Activated naive CD4-positive, alpha-beta T cell treated with anti-CD3 and anti-CD28 coated beads, Interleukin-2, amount 50 U/mL, for 72 hours (primary cell): ENCODE data around the gene PLEKHN1. TPM values are rescaled to one million over a fixed set of nuclear protein-coding genes. Genes with fewer than 3 reads are reported as not detected.

Source experiments
- ATAC-seq, 2 donors: fragments of 150-1000 bp; cut with Tn5 transposase; 2 replicates each; pipeline ENCODE4 v1.10.0; 2021; ENCODE audit warnings: mild to moderate bottlenecking in 2 of 2, moderate library complexity in 2 of 2
- DNase-seq, 2 donors: peaks; one replicate each; pipeline ENCODE4 v3.0.0; 2021 to 2022; ENCODE audit warnings: low spot score in 2 of 2
- H3K27ac Mint-ChIP-seq, 2 donors: one replicate each; pipeline ENCODE4 v1.8.0; 2022; ENCODE audit warnings: mild to moderate bottlenecking in 2 of 2, mixed read lengths in 2 of 2
- H3K36me3 Mint-ChIP-seq, 2 donors: one replicate each; pipeline ENCODE4 v1.8.0; 2022; ENCODE audit warnings: mixed read lengths in 2 of 2
- H3K9me3 Mint-ChIP-seq, 2 donors: one replicate each; pipeline ENCODE4 v1.8.0; 2022; ENCODE audit warnings: mixed read lengths in 2 of 2
- total RNA-seq, 2 donors: library from RNA; stranded (reverse); gene quantifications; one replicate each; pipeline ENCODE4 v1.2.3, GENCODE V29; 2022

Gene PLEKHN1
- total RNA-seq, 2 donors from 2014 or later, result 1.9 to 5.0 TPM

DNA sequence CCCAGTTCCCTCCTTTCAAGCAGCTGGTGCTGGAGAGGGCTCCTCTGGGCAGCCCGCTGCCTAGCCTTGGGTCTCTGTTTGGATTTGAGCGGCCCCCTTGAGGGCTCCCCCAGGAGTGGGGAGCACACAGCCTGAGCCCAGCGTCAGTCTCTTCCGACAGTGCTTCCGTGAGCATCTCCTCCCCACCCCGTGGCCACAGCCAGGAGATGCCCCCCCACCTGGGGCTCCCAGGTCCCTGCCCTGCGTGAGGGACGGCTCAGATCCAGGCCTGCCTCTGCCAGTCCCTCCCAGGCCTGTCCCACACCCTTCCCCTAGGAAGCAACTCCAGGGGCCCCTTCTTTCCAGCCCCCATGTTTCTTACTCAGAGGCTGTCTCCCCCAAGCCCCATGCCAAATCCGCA is 39.0 kb upstream of the PLEKHN1 start:
- H3K36me3 Mint-ChIP-seq, result no peaks in the 10 kb centered on the region
- H3K27ac Mint-ChIP-seq, result no peak overlapping the region
- no peak for DNase-seq
- H3K9me3 Mint-ChIP-seq, result no peaks in the 10 kb centered on the region
- no peak for ATAC-seq

DNA sequence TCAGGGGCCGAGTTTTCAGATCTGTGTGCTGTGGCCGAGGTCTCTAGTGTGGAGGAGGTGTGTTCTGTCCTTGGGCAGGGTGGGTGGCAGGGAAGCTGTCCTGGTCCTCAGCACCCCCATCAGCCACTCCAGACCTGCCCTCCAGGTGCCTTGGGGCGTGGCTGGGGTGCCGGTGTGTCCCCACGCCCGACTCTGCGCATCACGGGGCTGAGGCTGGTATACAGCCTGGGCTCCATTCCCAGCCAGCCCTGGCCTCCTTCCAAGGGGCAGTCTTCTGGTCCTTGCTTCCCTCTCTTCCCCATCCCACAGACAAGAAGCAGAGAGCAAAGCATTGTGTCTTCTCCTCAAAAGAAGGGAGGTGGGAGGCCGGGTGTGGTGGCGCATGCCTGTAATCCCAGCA is 38.5 kb upstream of the PLEKHN1 start:
- Mint-ChIP-seq H3K36me3 (no peaks in the 10 kb centered on the region), H3K27ac (no peak overlapping the region), H3K9me3 (no peaks in the 10 kb centered on the region)
- DNase-seq (no peak), ATAC-seq (no peak)

GRCh38 chr1:928825-929661 is 37.2 kb upstream of the PLEKHN1 start:
- ATAC-seq, result no peak
- Mint-ChIP-seq H3K27ac (no peak overlapping the region), H3K9me3 (no peaks in the 10 kb centered on the region), H3K36me3 (no peaks in the 10 kb centered on the region)
- DNase-seq, result no peak

DNA sequence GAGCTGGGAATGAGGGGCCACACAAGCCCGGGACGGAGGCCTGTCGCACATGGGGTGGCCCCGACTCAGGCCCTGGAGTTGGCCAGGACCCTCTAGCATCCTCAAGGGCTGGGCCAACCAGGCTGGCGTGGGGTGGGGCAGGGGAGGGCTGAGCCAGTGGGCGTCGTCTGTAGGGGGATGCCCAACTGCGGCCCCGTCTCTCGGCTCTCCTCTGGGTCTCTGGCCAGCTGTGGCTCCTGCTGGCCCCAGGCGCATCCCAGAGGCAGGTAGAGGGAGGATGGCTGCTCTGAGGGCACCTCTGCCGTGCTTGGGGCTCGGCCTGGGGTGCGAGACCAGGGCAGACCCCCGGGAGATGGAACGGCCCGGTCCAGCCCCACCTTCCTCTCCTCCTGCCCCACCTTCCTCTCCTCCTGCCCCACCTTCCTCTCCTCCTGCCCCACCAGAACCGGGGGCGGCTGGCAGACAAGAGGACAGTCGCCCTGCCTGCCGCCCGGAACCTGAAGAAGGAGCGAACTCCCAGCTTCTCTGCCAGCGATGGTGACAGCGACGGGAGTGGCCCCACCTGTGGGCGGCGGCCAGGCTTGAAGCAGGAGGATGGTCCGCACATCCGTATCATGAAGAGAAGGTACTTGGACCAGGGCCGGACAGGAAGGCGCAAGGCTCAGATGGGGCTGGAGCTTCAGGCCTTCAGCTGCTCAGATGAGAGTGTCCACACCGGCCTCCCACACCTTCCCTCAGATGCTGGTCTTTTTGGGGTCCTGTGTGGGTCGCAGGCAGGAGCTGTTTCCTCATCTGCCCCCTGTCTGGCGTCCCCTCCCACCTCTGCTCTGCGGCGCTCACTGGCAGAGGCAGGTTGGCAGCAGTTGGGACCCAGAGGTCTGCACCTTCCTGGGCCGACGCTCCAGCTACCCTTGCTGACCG is 36.3 kb upstream of the PLEKHN1 start:
- Mint-ChIP-seq H3K27ac (no peak overlapping the region), H3K36me3 (no peaks in the 10 kb centered on the region), H3K9me3 (no peaks in the 10 kb centered on the region)
- ATAC-seq (no peak), DNase-seq (no peak)

GRCh38 chr1:930633-931138 is 35.6 kb upstream of the PLEKHN1 start:
- Mint-ChIP-seq H3K36me3 (no peaks in the 10 kb centered on the region), H3K27ac (no peak overlapping the region), H3K9me3 (no peaks in the 10 kb centered on the region)
- DNase-seq (no peak), ATAC-seq (no peak)

DNA sequence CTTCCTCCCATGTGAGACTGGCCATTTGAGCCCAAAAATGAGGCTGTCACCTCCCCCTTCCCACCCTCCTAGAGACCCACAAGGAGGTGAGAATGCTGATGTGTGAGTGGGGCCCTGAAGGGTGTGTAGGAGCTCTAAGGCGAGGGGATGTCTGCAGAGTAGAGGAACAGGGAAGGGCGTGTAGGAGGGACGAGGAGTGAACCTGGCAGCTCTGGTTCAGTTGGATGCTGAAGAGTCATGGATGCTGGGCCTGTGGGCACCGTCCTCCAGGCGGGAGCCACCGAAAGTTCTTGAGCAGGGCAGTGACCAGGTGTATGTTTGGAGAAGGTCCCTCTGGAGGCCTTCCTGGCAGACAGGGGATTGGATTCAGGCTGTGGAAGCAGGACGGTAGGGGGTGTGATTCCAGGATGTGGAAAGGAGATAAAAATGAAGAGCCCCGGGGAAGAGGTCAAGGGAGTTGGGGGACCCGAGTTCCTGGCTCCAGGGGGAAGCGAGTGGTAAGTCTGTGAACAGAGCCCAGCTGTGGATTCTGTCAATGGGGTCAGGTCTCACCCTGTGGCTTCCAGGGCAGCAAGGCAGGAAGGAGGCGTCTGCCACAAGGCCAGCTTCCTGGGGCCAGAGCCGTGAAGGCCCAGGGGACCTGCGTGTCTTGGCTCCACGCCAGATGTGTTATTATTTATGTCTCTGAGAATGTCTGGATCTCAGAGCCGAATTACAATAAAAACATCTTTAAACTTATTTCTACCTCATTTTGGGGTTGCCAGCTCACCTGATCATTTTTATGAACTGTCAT is 34.7 kb upstream of the PLEKHN1 start:
- no peak overlapping the region for H3K27ac Mint-ChIP-seq
- no peak for ATAC-seq
- H3K36me3 Mint-ChIP-seq, result no peaks in the 10 kb centered on the region
- H3K9me3 Mint-ChIP-seq, result no peaks in the 10 kb centered on the region
- DNase-seq, result no peak

DNA sequence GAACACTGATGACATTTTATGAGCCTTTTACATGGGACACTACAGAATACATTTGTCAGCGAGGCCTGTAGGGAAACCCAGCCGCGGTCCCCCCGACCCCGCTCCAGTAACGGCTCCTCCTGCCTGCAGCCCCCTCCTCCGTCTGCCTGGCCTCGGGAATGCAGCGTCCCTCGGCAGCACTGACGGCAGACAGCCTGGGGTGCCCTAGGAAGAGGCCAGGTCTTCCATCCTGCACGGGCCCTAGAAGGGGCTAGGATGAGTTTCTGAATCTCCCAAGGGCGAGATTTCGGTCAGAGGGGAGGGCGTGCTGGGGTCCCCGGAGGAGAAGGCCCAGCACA is 34.1 kb upstream of the PLEKHN1 start:
- ATAC-seq, result no peak
- Mint-ChIP-seq H3K27ac (no peak overlapping the region), H3K36me3 (no peaks in the 10 kb centered on the region), H3K9me3 (no peaks in the 10 kb centered on the region)
- DNase-seq, result no peak

DNA sequence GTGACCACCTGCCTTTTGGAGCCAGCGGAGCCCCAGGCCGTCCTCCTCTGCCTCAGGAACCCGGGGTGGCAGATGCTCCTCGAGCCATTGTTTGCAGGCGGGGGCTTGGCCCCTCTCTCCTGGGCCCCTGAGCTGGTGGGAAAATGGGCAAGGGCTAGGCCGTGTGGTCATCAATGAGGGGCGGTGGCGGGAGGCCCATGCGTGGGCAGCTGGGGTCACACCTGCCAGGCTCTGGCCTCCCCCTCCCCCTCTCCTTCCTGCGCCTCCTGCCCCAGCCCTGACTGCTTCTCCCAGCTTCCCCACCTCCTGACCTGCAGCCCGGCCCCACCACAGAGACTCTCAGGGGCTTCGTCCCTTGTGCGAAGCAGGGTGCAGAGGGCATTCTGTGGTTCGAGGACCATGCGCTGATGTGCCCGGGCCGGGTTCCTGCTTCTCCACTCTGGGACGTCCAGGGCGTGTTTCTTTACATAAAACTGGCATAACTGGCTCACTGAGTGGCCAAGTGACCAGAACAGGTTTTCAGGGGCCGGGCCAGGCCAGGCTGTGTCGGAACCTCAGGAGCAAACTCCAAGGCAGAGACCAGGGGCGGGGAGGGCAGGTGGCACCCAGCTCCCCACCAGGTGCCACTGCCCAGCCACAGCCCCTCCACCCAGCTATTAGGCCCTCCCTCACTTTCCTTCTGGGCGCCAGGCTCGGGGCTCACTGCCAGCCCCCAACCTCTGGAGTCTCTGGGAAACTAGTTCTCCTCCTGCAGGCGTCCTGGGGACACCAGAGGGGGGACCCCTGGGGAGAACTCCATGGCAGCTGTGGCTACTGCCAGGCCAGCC is 33.3 kb upstream of the PLEKHN1 start:
- no peak overlapping the region for H3K27ac Mint-ChIP-seq
- no peak for DNase-seq
- no peaks in the 10 kb centered on the region for H3K9me3 Mint-ChIP-seq
- H3K36me3 Mint-ChIP-seq, result no peaks in the 10 kb centered on the region
- ATAC-seq, result no peak

- Mint-ChIP-seq H3K27ac (peak overlapping the region in 1 of 2 donors; percentile 36), H3K9me3 (no peaks in the 10 kb centered on the region), H3K36me3 (no peaks in the 10 kb centered on the region)
- ATAC-seq (no peak), DNase-seq (no peak)
Observed at GRCh38 chr1:933603-933940, 32.7 kb upstream of the PLEKHN1 start.

- H3K36me3 Mint-ChIP-seq, result no peaks in the 10 kb centered on the region
- no peak overlapping the region for H3K27ac Mint-ChIP-seq
- DNase-seq, result no peak
- H3K9me3 Mint-ChIP-seq, result no peaks in the 10 kb centered on the region
- ATAC-seq, result no peak
Observed at GRCh38 chr1:934991-935750, 31.1 kb upstream of the PLEKHN1 start.

DNA sequence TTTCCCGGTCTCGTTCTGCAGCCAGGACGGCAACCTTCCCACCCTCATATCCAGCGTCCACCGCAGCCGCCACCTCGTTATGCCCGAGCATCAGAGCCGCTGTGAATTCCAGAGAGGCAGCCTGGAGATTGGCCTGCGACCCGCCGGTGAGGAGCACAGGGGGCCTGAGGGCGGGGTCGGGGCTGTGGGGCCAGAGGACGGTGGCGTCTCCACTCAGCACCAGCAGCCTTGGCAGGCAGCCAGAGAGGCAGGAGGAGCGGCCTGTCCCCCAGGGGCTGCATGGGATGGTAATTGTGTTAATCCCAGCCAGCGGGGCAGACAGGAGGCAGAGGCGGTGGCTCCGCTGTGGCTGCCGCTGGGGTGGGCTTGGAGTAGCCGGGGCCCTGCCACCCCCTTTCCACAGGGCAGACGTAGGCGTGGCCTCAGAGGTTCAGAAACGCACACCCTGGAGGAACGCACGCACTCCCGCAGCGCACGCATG is 30.5 kb upstream of the PLEKHN1 start:
- Mint-ChIP-seq H3K27ac (no peak overlapping the region), H3K36me3 (no peaks in the 10 kb centered on the region), H3K9me3 (no peaks in the 10 kb centered on the region)
- ATAC-seq (no peak), DNase-seq (no peak)

- no peak for ATAC-seq
- H3K27ac Mint-ChIP-seq, result no peak overlapping the region
- DNase-seq, result no peak
- no peaks in the 10 kb centered on the region for H3K9me3 Mint-ChIP-seq
- H3K36me3 Mint-ChIP-seq, result no peaks in the 10 kb centered on the region
Observed at GRCh38 chr1:936348-937264, 29.7 kb upstream of the PLEKHN1 start.

- H3K36me3 Mint-ChIP-seq, result no peaks in the 10 kb centered on the region
- no peak for ATAC-seq
- no peaks in the 10 kb centered on the region for H3K9me3 Mint-ChIP-seq
Observed at GRCh38 chr1:937521-937920, 28.8 kb upstream of the PLEKHN1 start.

GRCh38 chr1:938088-938683 is 28.1 kb upstream of the PLEKHN1 start:
- Mint-ChIP-seq H3K9me3 (no peaks in the 10 kb centered on the region), H3K36me3 (no peaks in the 10 kb centered on the region), H3K27ac (no peak overlapping the region)
- DNase-seq, result no peak
- ATAC-seq, result peak; percentile 36 to 65

More at GRCh38 chr1:937521-937920, 28.8 kb upstream of the PLEKHN1 start:
- H3K27ac Mint-ChIP-seq, result no peak overlapping the region
- no peak for DNase-seq
